ENCODE results near the gene RPS3. TPM values are rescaled to one million over a fixed set of nuclear protein-coding genes. Genes with fewer than 3 reads are reported as not detected.

RPS3 gene
- polyA plus RNA-seq, 1 donor (not counting 4 experiments of a cell fraction or from before 2014, with no cell fraction given), result 3,843 TPM

DNA sequence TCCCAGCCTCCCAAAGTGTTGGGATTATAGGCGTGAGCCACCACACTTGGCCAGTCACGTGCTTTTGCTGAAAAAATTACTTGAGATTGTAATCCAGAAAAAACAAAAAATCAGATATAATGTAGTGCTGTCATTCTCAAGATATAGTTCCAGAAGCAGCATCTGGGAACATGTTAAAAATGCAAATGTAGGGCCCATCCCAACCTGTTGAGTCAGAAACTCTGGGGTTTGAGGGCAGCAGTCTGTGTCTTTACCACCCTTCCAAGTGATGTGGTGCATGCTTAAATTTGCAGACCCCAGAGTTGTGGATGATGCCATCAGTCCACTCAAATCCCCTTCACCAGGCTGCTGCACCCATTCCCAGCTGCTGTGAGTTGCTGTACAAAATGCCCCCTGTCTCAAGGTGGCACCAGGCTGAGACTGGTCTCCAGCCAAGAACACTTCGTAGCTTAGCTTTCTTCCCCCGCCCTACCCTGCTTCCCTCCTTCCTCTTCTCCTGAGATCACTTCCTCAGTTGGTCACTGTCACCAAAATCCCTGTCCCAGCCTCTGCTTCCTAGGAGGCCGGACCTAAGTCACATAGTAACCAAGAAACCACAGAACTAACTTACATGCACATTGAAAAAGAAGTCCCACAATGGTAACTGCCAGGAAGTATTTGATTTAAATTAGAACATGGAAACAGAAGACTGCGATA is 29.6 kb upstream of the RPS3 start:
- H3K9me1 ChIP-seq (ENCODE audit: control insufficient read depth, extremely low read depth, insufficient read depth, low read length), result no peaks in the 10 kb centered on the region
- no peaks in the 10 kb centered on the region for H3K4me1 ChIP-seq (ENCODE audit: control insufficient read depth, extremely low read depth, insufficient read depth, low read length)
- no peaks in the 10 kb centered on the region for H3K36me3 ChIP-seq (ENCODE audit: control insufficient read depth in 2 of 2, extremely low read depth in 1 of 2, insufficient read depth in 2 of 2, low read length in 2 of 2)
- dilution Hi-C loops (cut with MboI; ENCODE audit: extremely low pct_ligation_motif_present, low sequenced_read_pairs), result no loop called here
- no peaks in the 10 kb centered on the region for H3K79me2 ChIP-seq (ENCODE audit: control insufficient read depth, insufficient read depth, low read length)
- no peak for TF ChIP-seq EZH2 (IDR thresholded peaks at IDR 0.05; ENCODE audit: low read length)
- TF ChIP-seq, protein P1, sequence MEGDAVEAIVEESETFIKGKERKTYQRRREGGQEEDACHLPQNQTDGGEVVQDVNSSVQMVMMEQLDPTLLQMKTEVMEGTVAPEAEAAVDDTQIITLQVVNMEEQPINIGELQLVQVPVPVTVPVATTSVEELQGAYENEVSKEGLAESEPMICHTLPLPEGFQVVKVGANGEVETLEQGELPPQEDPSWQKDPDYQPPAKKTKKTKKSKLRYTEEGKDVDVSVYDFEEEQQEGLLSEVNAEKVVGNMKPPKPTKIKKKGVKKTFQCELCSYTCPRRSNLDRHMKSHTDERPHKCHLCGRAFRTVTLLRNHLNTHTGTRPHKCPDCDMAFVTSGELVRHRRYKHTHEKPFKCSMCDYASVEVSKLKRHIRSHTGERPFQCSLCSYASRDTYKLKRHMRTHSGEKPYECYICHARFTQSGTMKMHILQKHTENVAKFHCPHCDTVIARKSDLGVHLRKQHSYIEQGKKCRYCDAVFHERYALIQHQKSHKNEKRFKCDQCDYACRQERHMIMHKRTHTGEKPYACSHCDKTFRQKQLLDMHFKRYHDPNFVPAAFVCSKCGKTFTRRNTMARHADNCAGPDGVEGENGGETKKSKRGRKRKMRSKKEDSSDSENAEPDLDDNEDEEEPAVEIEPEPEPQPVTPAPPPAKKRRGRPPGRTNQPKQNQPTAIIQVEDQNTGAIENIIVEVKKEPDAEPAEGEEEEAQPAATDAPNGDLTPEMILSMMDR (optimal IDR thresholded peaks at IDR 0.05 in 1 of 3, IDR thresholded peaks at IDR 0.05 in 1 of 3, conservative IDR thresholded peaks at IDR 0.05 in 1 of 3; ENCODE audit: extremely low read depth in 1 of 3, insufficient read depth in 2 of 3, low read length in 3 of 3), result no peak
- H2AFZ ChIP-seq (ENCODE audit: control insufficient read depth, low read length), result no peak overlapping the region
- H3K4me3 ChIP-seq (ENCODE audit: control insufficient read depth in 2 of 3, extremely low read depth in 1 of 3, insufficient read depth in 2 of 3, low read depth in 1 of 3, low read length in 3 of 3), result no peak overlapping the region
- no peak for DNase-seq (ENCODE audit: low read depth, low spot score)
- no peak overlapping the region for H3K27ac ChIP-seq (ENCODE audit: control insufficient read depth, insufficient read depth, low read length)
- no peaks in the 10 kb centered on the region for H3K9me3 ChIP-seq (ENCODE audit: control insufficient read depth, low read depth, low read length)
- H3K9ac ChIP-seq (ENCODE audit: control insufficient read depth, extremely low read depth, insufficient read depth, low read length), result no peak overlapping the region
- H4K20me1 ChIP-seq (ENCODE audit: control insufficient read depth, extremely low read depth, insufficient read depth, low read length), result no peaks in the 10 kb centered on the region
- peaks cover 4% of the 10 kb centered on the region for H3K27me3 ChIP-seq (ENCODE audit: control insufficient read depth, extremely low read depth, insufficient read depth, low read length)
- no peak for FAIRE-seq
- H3K4me2 ChIP-seq (ENCODE audit: control insufficient read depth, extremely low read depth, insufficient read depth, low read depth, low read length), result no peak overlapping the region

DNA sequence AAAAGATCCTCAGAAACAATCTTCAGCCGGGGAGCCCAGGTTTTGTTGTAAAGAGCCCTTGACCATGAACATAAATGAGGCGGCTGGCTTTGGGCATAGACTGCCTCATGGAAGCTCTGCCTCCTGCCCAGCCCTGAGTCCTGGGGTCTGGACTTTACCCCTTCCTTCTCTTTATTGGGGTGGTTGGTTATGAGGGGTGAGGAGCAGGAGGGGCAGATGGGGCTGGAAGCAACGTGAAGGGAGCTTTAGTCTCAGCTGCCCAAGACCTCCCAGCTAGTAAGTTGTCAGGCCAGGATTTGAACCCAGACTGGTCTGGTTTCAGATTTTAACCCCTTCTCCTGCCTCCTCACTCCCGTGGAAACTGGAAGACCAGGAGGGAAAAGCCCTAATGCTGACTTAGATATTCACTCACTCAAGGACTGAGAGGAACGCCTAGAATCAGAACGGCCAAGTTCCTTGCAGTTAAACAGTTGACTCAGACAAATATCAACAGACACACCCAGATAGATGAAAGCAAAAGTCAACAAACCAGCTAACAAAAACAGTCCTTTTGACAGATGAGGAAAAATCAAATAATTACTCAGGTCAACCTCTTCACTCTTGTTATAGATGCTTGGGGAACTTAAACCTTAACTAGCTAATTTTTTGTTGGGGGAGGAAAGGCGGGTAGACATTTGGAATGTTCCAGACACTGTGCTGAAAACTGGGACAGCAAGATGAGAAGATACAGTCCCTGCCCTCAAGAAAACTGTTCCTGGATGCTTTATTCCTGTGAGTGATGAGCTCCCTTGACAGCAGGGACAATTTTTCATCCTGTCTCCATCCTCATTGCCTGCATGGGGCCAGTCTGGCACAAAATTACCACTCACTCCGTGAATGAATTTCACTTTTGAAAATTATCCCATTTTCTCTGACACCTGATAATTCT is 27.1 kb upstream of the RPS3 start:
- FAIRE-seq, result no peak
- Histone ChIP-seq H3K9me3 (ENCODE audit: control insufficient read depth, low read depth, low read length) (no peaks in the 10 kb centered on the region), H4K20me1 (ENCODE audit: control insufficient read depth, extremely low read depth, insufficient read depth, low read length) (no peaks in the 10 kb centered on the region), H3K9ac (ENCODE audit: control insufficient read depth, extremely low read depth, insufficient read depth, low read length) (no peak overlapping the region), H3K9me1 (ENCODE audit: control insufficient read depth, extremely low read depth, insufficient read depth, low read length) (no peaks in the 10 kb centered on the region), H3K27me3 (ENCODE audit: control insufficient read depth, extremely low read depth, insufficient read depth, low read length) (peaks cover 4% of the 10 kb centered on the region), H3K4me1 (ENCODE audit: control insufficient read depth, extremely low read depth, insufficient read depth, low read length) (no peaks in the 10 kb centered on the region), H3K36me3 (ENCODE audit: control insufficient read depth in 2 of 2, extremely low read depth in 1 of 2, insufficient read depth in 2 of 2, low read length in 2 of 2) (no peaks in the 10 kb centered on the region), H3K27ac (ENCODE audit: control insufficient read depth, insufficient read depth, low read length) (no peak overlapping the region), H3K79me2 (ENCODE audit: control insufficient read depth, insufficient read depth, low read length) (no peaks in the 10 kb centered on the region), H3K4me2 (ENCODE audit: control insufficient read depth, extremely low read depth, insufficient read depth, low read depth, low read length) (no peak overlapping the region), H2AFZ (ENCODE audit: control insufficient read depth, low read length) (no peak overlapping the region), H3K4me3 (ENCODE audit: control insufficient read depth in 2 of 3, extremely low read depth in 1 of 3, insufficient read depth in 2 of 3, low read depth in 1 of 3, low read length in 3 of 3) (no peak overlapping the region)
- DNase-seq (ENCODE audit: low read depth, low spot score), result no peak
- TF ChIP-seq, protein P1 (optimal IDR thresholded peaks at IDR 0.05 in 1 of 3, IDR thresholded peaks at IDR 0.05 in 1 of 3, conservative IDR thresholded peaks at IDR 0.05 in 1 of 3; ENCODE audit: extremely low read depth in 1 of 3, insufficient read depth in 2 of 3, low read length in 3 of 3), result no peak
- TF ChIP-seq EZH2 (IDR thresholded peaks at IDR 0.05; ENCODE audit: low read length), result no peak
- dilution Hi-C loops (cut with MboI; ENCODE audit: extremely low pct_ligation_motif_present, low sequenced_read_pairs), result no loop called here
